GM12892 (cell line): ENCODE data around the gene STH.

ENCODE experiments used
- POLR2A ChIP-seq: IDR thresholded peaks from 2 replicates; pipeline ENCODE4 v1.6.1; 2011; ENCODE audit warnings: low read depth, low read length, control low read depth
- TAF1 ChIP-seq: IDR thresholded peaks from 2 replicates; pipeline ENCODE4 v1.6.1; 2011; ENCODE audit warnings: low read depth, mild to moderate bottlenecking, control low read depth, low read length, borderline replicate concordance

- TF ChIP-seq TAF1 (no peak), POLR2A (no peak)
Measured at GRCh38 chr17:45990886-45991285, 8.2 kb upstream of the STH start.
